Glomerular visceral epithelial cell (primary cell): ENCODE measurements around the gene CRLF2.
"Not testable (repeated sequence)": the region's sequence is repeated elsewhere in the genome, so short reads cannot be mapped to it uniquely, and the experiment has no call there.

Experiments
- DNase-seq: peaks from one replicate; pipeline ENCODE4 v3.0.0-alpha.2; 2016; ENCODE audit errors: extremely low spot score

The CRLF2 gene

DNA sequence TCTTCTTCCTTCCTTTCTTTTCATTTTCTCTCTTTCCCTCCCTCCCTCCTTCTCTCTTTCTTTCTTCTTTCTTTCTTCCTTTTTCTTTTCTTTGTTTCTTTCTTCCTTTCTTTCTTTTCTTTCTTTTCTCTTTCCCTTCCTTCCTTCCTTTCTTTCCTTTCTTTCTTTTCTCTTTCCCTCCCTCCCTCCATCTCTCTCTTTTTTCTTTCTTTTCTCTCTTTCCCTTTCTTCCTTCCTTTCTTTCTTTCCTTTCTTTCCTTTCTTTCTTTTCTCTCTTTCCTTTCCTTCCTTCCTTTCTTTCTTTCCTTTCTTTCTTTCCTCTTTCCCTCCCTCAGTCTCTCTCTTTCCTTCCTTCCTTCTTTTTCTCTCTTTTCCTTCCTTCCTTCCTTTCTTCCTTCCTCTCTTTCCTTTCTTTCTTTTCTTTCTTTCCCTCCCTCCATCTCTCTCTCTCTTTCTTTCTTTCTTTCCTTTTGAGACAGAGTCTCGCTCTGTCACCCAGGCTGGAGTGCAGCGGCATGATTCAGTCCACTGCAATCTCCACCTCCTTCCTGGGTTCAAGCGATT is 44.4 kb downstream of the CRLF2 start:
- DNase-seq, result no peak

- no peak for DNase-seq
Measured at GRCh38 chrX:1167466-1167865, 45.0 kb downstream of the CRLF2 start.

DNA sequence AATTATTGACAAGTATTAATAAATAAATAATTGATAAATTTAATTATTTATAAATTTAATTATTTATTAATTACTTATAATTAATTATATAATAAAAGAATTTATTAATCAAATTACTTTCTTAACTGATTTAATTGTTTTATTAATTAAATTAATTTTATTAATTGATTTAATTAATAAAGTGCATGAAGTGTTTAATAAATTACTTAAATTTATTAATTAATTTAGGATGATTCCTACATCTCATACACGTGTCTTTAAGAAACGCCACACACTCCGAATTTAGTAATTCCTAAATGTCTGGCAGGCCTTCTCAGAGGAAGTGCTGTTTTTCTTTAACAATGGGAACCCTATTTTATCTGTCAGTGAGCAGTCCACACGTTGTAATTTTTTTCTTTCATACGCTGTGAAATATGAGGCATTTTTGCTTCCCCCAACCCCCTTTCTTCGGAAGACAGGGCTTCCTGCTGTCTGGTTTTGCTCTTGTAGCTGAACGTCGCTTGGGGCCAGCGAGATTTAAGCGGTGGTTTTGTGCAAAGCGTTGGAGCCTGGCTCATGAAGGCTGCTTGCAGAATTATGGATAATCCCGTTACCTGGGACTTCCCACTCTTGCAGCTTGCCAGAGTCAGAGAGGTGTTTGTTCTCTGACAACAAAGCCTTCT is 46.8 kb downstream of the CRLF2 start:
- DNase-seq, result peak; percentile 9

GRCh38 chrX:1164322-1165288 is 47.8 kb downstream of the CRLF2 start:
- peak; percentile 14 for DNase-seq

DNA sequence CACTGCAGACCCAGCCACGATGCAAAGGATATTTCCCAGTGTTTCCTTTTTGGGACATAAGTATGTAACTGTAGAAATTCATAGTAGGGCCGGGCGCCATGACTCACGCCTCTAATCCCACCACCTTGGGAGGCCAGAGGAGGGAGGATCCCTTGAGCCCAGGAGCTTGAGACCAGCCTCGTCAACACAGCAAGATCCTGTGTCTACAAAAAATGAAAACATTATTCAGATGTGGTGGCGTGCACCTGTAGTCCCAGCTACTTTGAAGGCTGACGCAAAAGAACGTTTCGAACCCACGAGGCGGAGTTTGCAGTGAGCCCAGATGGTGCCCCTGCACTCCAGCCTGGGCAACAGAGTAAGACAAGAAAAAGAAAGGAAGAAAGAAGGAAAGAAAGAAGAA is 49.2 kb downstream of the CRLF2 start:
- no peak for DNase-seq

GRCh38 chrX:1162119-1162916 is 50.1 kb downstream of the CRLF2 start:
- DNase-seq, result no peak

DNA sequence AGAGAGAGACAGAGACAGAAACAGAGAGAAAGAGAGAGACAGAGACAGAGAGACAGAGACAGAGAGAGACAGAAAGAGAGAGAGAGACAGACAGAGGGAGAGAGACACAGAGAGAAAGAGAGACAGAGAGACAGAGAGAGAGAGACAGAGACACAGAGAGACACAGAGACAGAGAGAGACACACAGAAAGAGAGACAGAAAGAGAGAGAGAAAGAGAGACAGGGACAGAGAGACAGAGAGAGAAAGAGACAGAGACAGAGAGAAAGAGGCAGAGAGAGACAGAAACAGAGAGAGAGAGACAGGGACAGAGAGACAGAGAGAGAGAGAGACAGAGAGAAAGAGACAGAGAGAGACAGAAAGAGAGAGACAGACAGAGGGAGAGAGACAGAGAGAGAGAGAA is 52.9 kb downstream of the CRLF2 start:
- DNase-seq, result no peak

GRCh38 chrX:1156681-1157455 is 55.6 kb downstream of the CRLF2 start:
- DNase-seq, result not testable (repeated sequence)

GRCh38 chrX:1153940-1154339 is 58.5 kb downstream of the CRLF2 start:
- no peak for DNase-seq

GRCh38 chrX:1152090-1152489 is 60.4 kb downstream of the CRLF2 start:
- DNase-seq, result no peak

DNA sequence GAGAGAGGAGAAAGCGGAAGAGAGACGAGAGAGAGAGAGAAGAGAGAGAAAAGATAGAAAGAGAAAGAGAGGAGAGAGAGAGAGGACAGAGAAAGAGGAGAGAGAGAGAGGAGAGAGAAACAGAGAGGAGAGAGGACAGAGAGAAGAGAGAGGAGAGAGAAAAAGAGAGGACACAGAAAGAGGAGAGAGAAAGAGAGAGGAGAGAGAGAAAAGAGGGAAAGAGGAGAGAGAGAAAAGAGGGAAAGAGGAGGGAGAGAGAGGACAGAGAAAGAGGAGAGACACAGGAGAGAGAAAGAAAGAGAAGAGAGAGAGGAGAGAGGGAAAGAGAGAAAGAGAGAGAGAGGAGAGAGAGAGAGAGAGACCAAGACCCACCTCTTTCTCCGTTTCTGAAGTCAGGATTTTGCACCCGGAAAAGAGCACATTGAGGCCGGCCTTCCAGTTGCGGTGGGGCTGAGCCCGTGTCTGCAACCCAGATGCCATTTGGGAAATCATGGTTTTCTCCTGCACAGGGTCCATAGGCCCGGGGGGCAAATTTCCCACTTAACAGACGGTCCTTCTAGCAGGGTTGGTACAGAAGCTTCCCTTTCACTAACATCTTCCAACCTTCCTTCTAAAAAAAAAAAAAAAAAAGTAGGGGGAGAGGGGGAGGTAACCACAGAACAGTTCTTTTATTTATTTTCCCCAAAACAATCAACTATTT is 60.9 kb downstream of the CRLF2 start:
- DNase-seq, result no peak

DNA sequence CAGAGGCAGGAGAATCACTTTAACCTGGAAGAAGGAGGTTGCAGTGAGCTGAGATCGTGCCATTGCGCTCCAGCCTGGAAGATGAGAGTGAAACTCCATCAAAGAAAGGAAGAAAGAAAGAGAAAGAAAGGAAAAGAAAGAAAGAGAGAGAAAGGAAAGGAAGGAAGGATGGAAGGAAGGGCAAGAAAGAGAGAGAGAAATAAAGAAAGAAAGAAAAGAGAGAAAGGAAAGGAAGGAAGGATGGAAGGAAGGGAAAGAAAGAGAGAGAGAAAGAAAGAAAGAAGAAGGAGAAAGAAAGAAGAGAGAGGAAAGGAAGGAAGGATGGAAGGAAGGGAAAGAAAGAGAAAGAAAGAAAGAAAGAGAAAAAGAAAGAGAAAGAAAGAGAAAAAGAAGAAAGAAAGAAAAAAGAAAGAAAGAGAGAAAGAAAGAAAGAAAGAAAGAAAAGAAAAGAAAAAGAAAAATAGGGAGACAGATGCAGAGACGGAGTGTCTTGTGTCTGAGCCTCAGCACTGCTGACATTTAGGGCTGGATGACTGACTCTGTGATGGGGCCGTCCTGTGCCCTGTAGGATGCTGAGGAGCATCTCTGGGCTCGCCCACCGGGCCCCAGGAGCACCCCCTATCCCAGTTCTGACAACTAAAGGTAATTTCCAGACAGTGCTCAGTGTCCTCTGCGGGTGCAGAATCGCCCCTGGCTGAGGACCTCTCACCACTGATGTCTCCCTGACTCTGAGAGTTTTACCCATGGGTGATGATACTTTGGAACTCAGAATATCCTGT is 61.7 kb downstream of the CRLF2 start:
- no peak for DNase-seq

- DNase-seq, result no peak
Measured at GRCh38 chrX:1147611-1148515, 64.6 kb downstream of the CRLF2 start.

- DNase-seq, result no peak
Measured at GRCh38 chrX:1144293-1144692, 68.2 kb downstream of the CRLF2 start.
